Smooth muscle cell (in vitro differentiated cells): ENCODE results near the gene LTA4H. TPM values are rescaled to one million over a fixed set of nuclear protein-coding genes. Genes with fewer than 3 reads are reported as not detected.
"Not testable (repeated sequence)": the region's sequence is repeated elsewhere in the genome, so short reads cannot be mapped to it uniquely, and the experiment has no call there.

Experiments
- DNase-seq: peaks from one replicate; lab custom pipeline; 2025; ENCODE audit not compliant: unreplicated experiment; lab: John Stamatoyannopoulos, UW
- H2AFZ ChIP-seq: fragments of 200-600 bp; sonication (generic); 2 replicates; pipeline ENCODE4 v1.6.0; 2016; ENCODE audit warnings: antibody characterized with exemption, low read depth, mild to moderate bottlenecking
- H3F3A ChIP-seq: fragments of 200-600 bp; sonication (generic); 2 replicates; pipeline ENCODE4 v1.6.0; 2017; ENCODE audit warnings: antibody characterized with exemption, low read depth
- H3K27ac ChIP-seq: fragments of 200-600 bp; sonication (generic); 2 replicates; pipeline ENCODE4 v1.5.1; 2016; ENCODE audit warnings: low read depth, mild to moderate bottlenecking
- H3K27me3 ChIP-seq: fragments of 200-600 bp; sonication (generic); 2 replicates; pipeline ENCODE4 v1.6.1; 2016; ENCODE audit warnings: low read depth, mild to moderate bottlenecking
- H3K36me3 ChIP-seq: fragments of 200-600 bp; sonication (generic); 2 replicates; pipeline ENCODE4 v1.5.1; 2016; ENCODE audit warnings: low read depth
- H3K4me1 ChIP-seq: fragments of 200-600 bp; sonication (generic); 2 replicates; pipeline ENCODE4 v1.5.1; 2016; ENCODE audit warnings: low read depth
- H3K4me2 ChIP-seq: fragments of 200-600 bp; sonication (generic); 2 replicates; pipeline ENCODE4 v1.6.0; 2016; ENCODE audit warnings: mild to moderate bottlenecking
- H3K4me3 ChIP-seq: fragments of 200-600 bp; sonication (generic); 2 replicates; pipeline ENCODE4 v1.5.1; 2016; ENCODE audit warnings: mild to moderate bottlenecking
- H3K79me2 ChIP-seq: fragments of 200-600 bp; sonication (generic); 2 replicates; pipeline ENCODE4 v1.6.0; 2016; ENCODE audit warnings: low read depth, mild to moderate bottlenecking
- H3K9ac ChIP-seq: fragments of 200-600 bp; sonication (generic); 2 replicates; pipeline ENCODE4 v1.6.0; 2016; ENCODE audit warnings: low read depth
- H3K9me3 ChIP-seq: fragments of 200-600 bp; sonication (generic); replicated peaks from 2 replicates; pipeline ENCODE4 v1.5.1; 2016; ENCODE audit warnings: low read depth
- H4K20me1 ChIP-seq: fragments of 200-600 bp; sonication (generic); 2 replicates; pipeline ENCODE4 v1.6.0; 2016; ENCODE audit warnings: low read depth
- CTCF ChIP-seq: fragments of 200-600 bp; sonication (generic); IDR thresholded peaks from 2 replicates; pipeline ENCODE4 v1.5.1; 2017; ENCODE audit warnings: borderline replicate concordance, mild to moderate bottlenecking, antibody characterized with exemption; ENCODE audit not compliant: insufficient read depth, poor library complexity, severe bottlenecking
- WGBS: methylation state at CpG from one replicate; pipeline ENCODE4 v1.1.7; 2016; ENCODE audit warnings: low lambda C conversion rate; 5-methylcytosine and 5-hydroxymethylcytosine counted together
- polyA plus RNA-seq: library from polyadenylated mRNA; unstranded; fragments of >200 nt; fragmentation: Nextera tagmentation; extraction: Ambion mirVana; gene quantifications from 2 replicates; pipeline ENCODE4 v1.2.1, GENCODE V29; 2016
- total RNA-seq: library from RNA; depleted of rRNA; stranded (reverse); fragments of >200 nt; gene quantifications from 2 replicates; pipeline ENCODE4 v1.2.3, GENCODE V29; 2014

The LTA4H gene
- total and polyA plus RNA-seq, 2 experiments from 2014 or later, result 33.9 to 74.4 TPM

GRCh38 chr12:95970905-95971304, 64.5 kb downstream of the LTA4H start:
- H4K20me1 ChIP-seq, result no peaks in the 10 kb centered on the region
- DNase-seq, result no peak
- no peaks in the 10 kb centered on the region for H3K9me3 ChIP-seq
- no peaks in the 10 kb centered on the region for H3K79me2 ChIP-seq
- no peak overlapping the region for H3K9ac ChIP-seq
- H3K4me1 ChIP-seq, result no peaks in the 10 kb centered on the region
- peak overlapping the region; percentile 24 for H3K4me2 ChIP-seq
- no peaks in the 10 kb centered on the region for H3F3A ChIP-seq
- no peaks in the 10 kb centered on the region for H3K27me3 ChIP-seq
- H3K4me3 ChIP-seq, result no peak overlapping the region
- H3K36me3 ChIP-seq, result no peaks in the 10 kb centered on the region
- no peak for TF ChIP-seq CTCF
- no peak overlapping the region for H2AFZ ChIP-seq
- H3K27ac ChIP-seq, result no peak overlapping the region
- WGBS, result 31% methylated on average over 7 of the region's 7 CpGs

- not testable (repeated sequence) for H3K4me3 ChIP-seq, H3K36me3 ChIP-seq, H2AFZ ChIP-seq, H3K4me2 ChIP-seq, H3K9ac ChIP-seq, H3K4me1 ChIP-seq, DNase-seq, H3K9me3 ChIP-seq, H4K20me1 ChIP-seq, H3K27ac ChIP-seq, H3K27me3 ChIP-seq, H3K79me2 ChIP-seq, H3F3A ChIP-seq
- 96% methylated on average over 24 of the region's 28 CpGs for WGBS
Observed at GRCh38 chr12:95969116-95969515, 66.3 kb downstream of the LTA4H start.

GRCh38 chr12:95967301-95967700, 68.1 kb downstream of the LTA4H start:
- Histone ChIP-seq H3K9me3 (no peaks in the 10 kb centered on the region), H3K36me3 (no peaks in the 10 kb centered on the region), H3K4me2 (no peak overlapping the region), H3K9ac (no peak overlapping the region), H2AFZ (no peak overlapping the region), H3K27ac (no peak overlapping the region), H3K4me1 (no peaks in the 10 kb centered on the region), H3K4me3 (no peak overlapping the region), H4K20me1 (no peaks in the 10 kb centered on the region), H3F3A (no peaks in the 10 kb centered on the region), H3K27me3 (no peaks in the 10 kb centered on the region), H3K79me2 (no peaks in the 10 kb centered on the region)
- DNase-seq, result no peak
- WGBS, result 96% methylated on average over 2 of the region's 2 CpGs
- no peak for TF ChIP-seq CTCF

- Histone ChIP-seq H3K9me3 (no peaks in the 10 kb centered on the region), H3K27ac (no peak overlapping the region)
- 50% methylated on average over 7 of the region's 7 CpGs for WGBS
Observed at GRCh38 chr12:95966287-95966870, 69.0 kb downstream of the LTA4H start.

More at GRCh38 chr12:95966287-95966870, 69.0 kb downstream of the LTA4H start:
- Histone ChIP-seq H3K4me2 (no peak overlapping the region), H3F3A (no peaks in the 10 kb centered on the region), H3K27me3 (no peaks in the 10 kb centered on the region), H3K9ac (no peak overlapping the region), H4K20me1 (no peaks in the 10 kb centered on the region), H3K4me3 (no peak overlapping the region), H2AFZ (peak overlapping the region; percentile 26), H3K4me1 (no peaks in the 10 kb centered on the region), H3K79me2 (no peaks in the 10 kb centered on the region), H3K36me3 (no peaks in the 10 kb centered on the region)
- TF ChIP-seq CTCF, result no peak
- no peak for DNase-seq
